ENCODE data around the gene TAF1D. TPM values are rescaled to one million over a fixed set of nuclear protein-coding genes. Genes with fewer than 3 reads are reported as not detected.
A peak's percentile ranks its signal among the peaks of the same experiment; 100 is the strongest.

Gene TAF1D
- total RNA-seq, 1 experiment from 2014 or later: 272 TPM

GRCh38 chr11:93694109-93694508 lies 47.2 kb downstream of the TAF1D start:
- Histone ChIP-seq H2BK20ac (ENCODE audit: low read depth, low read length, poor library complexity, severe bottlenecking) (no peak overlapping the region), H2BK5ac (ENCODE audit: insufficient read length, low read length) (no peak overlapping the region), H3K4me1 (ENCODE audit: insufficient read depth, low read length) (no peaks in the 10 kb centered on the region), H3K56ac (ENCODE audit: insufficient read length, low read depth, low read length) (no peak overlapping the region), H4K20me1 (ENCODE audit: control insufficient read depth, insufficient read depth, insufficient read length) (no peaks in the 10 kb centered on the region), H3K27me3 (ENCODE audit: insufficient read depth, low read length) (no peaks in the 10 kb centered on the region), H3K4me2 (ENCODE audit: insufficient read depth, insufficient read length, low read length) (no peak overlapping the region), H2AK5ac (ENCODE audit: insufficient read length, low read length) (no peak overlapping the region), H3T11ph (ENCODE audit: low read length) (no peak overlapping the region), H2BK120ac (ENCODE audit: low read depth, low read length, poor library complexity, severe bottlenecking) (no peak overlapping the region), H3K18ac (ENCODE audit: insufficient read length, low read depth, low read length) (no peak overlapping the region), H4K5ac (ENCODE audit: insufficient read length, low read depth, low read length) (no peak overlapping the region), H4K8ac (replicated peaks; ENCODE audit: insufficient read length, low read depth, low read length) (no peak overlapping the region), H3K79me2 (ENCODE audit: insufficient read depth, low read length) (no peaks in the 10 kb centered on the region), H3K23me2 (ENCODE audit: insufficient read length, low read depth, low read length, poor library complexity, severe bottlenecking) (no peaks in the 10 kb centered on the region), H3K14ac (ENCODE audit: insufficient read depth, low read length) (no peak overlapping the region), H2BK15ac (ENCODE audit: low read depth, low read length) (no peak overlapping the region), H3K9ac (ENCODE audit: extremely low read depth, insufficient read length, low read length) (no peak overlapping the region), H3K9me3 (ENCODE audit: control insufficient read depth, low read depth, low read length) (no peaks in the 10 kb centered on the region), H3K23ac (ENCODE audit: insufficient read length, low read depth, low read length) (no peak overlapping the region), H2BK12ac (ENCODE audit: insufficient read length, low read depth, low read length) (no peak overlapping the region), H3K27ac (ENCODE audit: insufficient read length, low read depth, low read length) (no peak overlapping the region), H4K91ac (ENCODE audit: insufficient read length, low read depth, low read length) (no peak overlapping the region), H3K79me1 (ENCODE audit: insufficient read depth, low read depth, low read length, poor library complexity, severe bottlenecking) (no peaks in the 10 kb centered on the region), H2AFZ (ENCODE audit: low read length) (no peak overlapping the region), H3K4ac (ENCODE audit: low read depth, low read length) (no peak overlapping the region)
- no peak overlapping the region for H3K4me3 Mint-ChIP-seq
- peak; percentile 35; the same call in 2 of the 3 replicates for TF ChIP-seq CTCF (conservative IDR thresholded peaks at IDR 0.05)
- no peaks in the 10 kb centered on the region for H3K9me3 Mint-ChIP-seq
- H3K4me1 Mint-ChIP-seq: no peaks in the 10 kb centered on the region
- H3K27me3 Mint-ChIP-seq (ENCODE audit: low read depth): no peaks in the 10 kb centered on the region
- no CpG with 5 or more reads among the region's 2 CpGs for WGBS (ENCODE audit: extremely low coverage, insufficient read length, low lambda C conversion rate)
- H3K27ac Mint-ChIP-seq: no peak overlapping the region
- H3K36me3 Mint-ChIP-seq (ENCODE audit: insufficient read depth in 1 of 3, low read depth in 3 of 3): peaks cover 25 to 72% (median 68%) of the 10 kb centered on the region in 3 experiments; a peak in 6 of 7 replicates
- no peak for DNase-seq
